Jurkat, Clone E6-1 (cell line): ENCODE data around the gene HLA-DPB1.

Experiments
- DNase-seq: peaks from one replicate; pipeline ENCODE4 v3.0.0-alpha.2; 2011; ENCODE audit warnings: low read depth, low spot score
- H3K4me3 ChIP-seq: 2 replicates; pipeline ENCODE4 v1.5.1; 2011; ENCODE audit warnings: mild to moderate bottlenecking, low read length, control low read depth, moderate library complexity

HLA-DPB1 gene

DNA sequence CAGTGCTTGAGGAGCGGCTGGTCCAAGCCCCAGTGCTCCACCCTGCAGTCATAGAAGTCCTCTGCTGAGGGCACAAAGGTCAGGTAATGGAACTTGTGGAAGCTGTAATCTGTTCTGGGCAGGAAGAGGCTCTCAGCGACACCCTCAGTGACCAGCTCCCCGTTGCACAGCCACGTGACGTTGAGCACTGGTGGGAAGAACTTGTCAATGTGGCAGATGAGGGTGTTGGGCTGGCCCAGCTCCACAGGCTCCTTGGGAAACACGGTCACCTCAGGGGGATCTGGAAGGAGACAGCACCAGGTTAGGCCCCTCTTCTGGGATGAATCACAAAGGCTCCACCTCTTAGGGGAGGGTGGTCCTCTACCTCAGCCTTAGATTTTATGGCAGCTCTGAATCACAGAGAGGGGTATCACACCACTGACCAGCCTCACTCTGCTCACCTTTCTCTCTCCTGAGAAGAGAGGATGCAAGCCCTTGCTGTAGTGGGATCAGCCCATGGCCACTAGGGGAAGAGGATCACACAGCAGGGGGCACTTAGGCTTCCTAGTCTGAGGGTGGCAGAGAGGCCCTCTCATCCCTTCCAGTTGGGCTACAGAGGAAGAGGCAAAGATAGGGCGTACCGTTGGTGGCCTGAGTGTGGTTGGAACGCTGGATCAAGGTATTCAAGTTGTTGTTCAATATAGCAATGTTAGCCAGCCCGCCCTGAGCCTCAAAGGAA lies 6.6 kb upstream of the HLA-DPB1 start:
- no peak for DNase-seq
- H3K4me3 ChIP-seq: no peak overlapping the region

DNA sequence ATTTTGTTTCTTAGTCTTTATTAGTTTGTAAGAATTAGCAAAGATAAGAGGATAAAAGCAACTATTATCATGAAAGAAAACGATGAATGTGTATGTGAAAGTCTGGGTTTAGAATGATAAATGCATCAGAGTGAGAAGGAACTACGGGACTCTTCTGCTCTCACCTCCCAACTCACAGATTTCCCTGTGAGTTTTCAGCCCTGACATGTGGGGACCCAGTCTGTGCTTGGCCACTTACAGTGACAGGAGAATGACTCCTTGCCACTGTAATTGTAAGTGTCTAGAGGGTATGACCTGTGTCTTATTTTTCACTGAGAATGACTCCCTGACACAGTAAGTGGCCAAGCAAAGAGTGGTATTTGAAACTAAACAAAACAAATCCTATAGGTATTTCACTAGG lies 4.9 kb upstream of the HLA-DPB1 start:
- no peak for DNase-seq
- H3K4me3 ChIP-seq: no peak overlapping the region

DNA sequence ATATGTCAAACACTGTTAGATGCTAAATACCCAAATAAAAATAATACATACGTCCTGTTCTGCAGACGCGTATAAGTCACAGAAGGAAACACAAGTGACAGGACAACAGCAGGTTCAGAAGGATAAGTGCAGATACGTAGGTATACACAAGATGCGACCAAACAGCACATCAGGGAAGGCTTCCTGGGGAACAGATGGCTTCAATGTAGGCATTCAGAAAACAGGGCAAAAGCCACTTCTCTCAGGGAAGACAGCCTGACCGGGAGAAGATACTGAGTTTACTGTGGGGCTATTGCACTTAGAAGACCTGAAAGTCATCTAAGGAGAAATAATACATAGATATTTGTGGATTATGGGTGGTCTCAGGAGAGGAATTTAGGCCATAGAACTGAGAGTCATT lies 4.2 kb upstream of the HLA-DPB1 start:
- H3K4me3 ChIP-seq: no peak overlapping the region
- DNase-seq: no peak

DNA sequence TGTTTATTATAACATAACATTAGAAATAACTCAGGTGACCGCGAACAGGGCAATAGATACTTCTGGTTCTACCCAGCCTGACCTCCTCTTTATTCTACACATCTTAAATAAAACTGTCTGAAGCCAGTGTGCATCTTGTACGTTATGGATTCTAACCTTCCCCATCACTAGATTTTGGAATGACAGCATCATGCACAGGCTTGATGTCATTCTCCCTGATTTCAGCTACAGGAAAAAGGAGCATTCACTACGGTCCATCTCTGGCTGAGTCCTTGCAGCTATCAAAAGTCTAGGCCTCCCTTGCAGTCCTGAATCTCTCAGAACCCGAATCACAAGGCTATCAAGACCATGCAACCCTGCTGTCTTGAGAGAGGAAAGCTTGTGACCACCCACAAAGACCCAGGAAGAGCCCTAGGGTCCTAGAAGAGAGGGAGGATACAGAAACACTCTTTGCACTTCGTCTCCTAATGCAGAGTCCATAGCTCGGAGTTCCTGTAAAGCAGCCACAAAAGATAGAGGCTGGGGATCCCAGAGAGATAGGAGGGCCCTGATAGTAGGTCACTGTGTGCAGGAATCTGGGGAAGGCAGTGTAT lies 3.2 kb upstream of the HLA-DPB1 start:
- no peak overlapping the region for H3K4me3 ChIP-seq
- DNase-seq: no peak

DNA sequence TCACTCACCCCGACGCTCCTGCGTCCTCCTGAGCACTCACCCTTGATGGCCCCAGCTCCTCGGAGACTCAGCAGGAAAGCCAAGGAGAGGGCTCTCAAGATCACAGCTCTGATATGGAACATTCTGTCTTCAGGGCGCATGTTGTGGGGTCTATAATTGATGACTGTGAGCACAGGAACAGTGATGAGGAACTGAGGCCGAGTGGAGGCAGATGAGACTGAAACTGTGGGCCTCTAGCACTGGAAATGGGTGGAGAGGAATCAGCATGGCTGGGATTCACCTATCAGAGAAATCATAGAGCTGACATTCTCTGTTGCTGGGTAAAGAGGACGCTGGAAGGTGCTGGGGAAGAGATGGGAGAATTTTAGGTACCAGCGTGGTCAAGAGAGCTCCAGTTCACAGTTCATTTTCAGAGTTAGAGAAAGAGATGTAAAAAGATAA lies 2.3 kb upstream of the HLA-DPB1 start, which contains the start of gene HLA-DPA1:
HLA-DPA1 (minus strand) TSS at position 219 of the 441 bp plus-strand sequence.
- no peak within 1 kb of the TSS for H3K4me3 ChIP-seq
- DNase-seq: no peak

DNA sequence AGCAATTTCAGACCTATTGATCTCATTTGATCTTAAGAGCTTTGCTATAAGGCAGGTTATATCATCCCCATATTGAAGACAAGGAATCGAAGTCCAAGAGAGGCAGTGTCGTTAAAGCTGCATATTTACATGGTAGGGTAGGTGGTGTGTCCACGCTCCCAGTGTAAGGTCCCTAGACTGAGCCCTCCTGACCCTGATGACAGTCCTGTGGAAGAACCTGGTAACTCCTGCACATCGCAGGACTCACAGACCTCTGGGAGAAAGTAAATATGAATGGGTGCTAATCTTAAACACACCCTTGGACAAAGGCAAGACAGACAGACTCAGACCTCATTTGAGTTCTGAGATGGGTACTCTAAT lies 602 bp upstream of the HLA-DPB1 start:
- DNase-seq: no peak
- no peak overlapping the region for H3K4me3 ChIP-seq

DNA sequence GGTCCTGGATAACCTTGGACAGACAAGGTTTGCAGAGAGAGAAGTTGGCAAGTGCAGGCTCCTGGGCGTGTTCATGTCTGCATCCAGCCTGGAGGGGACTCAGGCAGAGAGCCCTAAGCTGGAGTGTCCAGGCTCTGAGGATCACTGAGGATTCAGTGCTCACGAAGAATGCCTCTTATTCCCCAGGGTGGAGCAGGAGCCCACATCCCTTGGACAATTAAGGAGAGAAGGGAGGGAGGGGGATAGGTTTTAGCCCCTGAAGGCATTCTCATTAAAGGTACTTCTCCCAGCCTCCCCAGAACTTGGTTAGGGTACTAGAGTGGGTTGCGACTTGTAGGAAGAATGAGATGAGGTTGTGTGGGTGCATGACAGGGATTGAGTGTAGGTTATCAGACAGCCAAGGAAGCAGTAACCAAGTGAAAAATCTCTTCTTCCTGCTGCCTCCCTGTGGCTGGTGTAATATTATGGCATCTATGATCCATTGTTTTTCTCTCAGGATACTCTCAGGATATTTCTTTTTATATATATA lies 680 bp downstream of the HLA-DPB1 start:
- no peak for DNase-seq
- no peak overlapping the region for H3K4me3 ChIP-seq

DNA sequence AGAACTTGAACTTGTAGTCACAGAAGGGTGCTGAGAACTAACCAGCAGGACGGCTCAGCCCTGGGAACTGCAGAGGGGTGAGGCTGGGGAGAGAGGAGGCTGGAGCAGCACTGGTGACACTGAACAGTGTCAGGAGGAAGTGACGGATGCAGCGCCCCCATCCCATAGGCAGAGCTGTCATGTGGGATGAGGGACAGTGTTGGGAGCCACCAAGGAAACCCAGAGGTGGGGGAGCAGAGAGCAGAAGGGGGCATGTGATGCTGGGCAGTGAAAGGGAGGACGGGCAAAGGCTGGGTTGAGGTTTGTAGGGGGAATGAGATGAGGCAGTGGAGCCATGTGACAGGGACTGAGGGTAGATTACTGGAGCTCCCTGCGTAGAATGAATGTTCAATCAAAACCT lies 2.1 kb downstream of the HLA-DPB1 start:
- DNase-seq: no peak
- H3K4me3 ChIP-seq: no peak overlapping the region

DNA sequence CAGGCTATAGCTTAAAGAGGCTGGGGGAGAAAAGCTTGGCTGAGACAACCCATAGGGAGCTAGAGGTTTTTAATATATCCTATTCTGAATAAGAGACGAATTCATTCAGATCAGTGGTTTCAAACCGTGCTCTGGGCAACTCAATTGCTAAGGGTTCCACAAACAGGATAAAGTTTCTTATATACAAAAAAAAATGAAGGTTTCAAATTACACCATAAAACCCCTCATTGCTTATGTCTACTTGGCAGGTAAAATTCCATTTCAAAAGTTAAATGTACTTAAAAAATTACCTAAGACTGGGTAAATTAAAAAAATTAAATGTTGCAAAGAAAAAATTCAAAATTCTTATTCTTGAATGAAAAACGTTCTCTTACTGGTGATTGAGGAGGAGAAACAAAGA lies 2.7 kb downstream of the HLA-DPB1 start:
- no peak overlapping the region for H3K4me3 ChIP-seq
- DNase-seq: no peak

DNA sequence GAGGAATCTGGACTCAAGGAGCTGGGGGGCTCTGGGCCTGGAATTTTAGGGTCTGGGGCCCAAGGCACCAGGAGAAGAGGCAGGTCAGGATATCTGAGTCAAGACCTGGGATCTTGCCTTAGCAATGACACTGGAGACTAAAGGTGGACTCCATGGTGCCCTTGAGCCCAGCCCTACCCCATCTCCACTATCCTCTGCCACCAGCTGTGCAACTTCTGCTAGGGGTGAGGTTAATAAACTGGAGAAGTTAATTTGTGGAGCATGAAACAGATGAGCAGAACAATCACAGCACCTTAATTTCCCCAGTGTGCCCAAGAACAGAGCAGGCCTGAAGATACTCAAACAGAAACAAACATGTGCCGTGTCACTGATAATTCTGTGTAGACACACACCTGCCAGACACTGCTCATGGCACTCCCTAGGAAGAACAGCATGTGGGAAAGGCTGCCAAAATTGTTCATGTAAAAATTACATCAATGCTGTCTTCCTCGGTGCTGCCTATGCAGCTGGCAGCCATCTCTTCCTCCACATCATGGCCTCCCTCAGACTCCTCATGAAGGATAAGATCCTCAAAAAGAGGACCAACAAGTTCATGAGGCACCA lies 3.2 kb downstream of the HLA-DPB1 start:
- DNase-seq: no peak
- H3K4me3 ChIP-seq: no peak overlapping the region

DNA sequence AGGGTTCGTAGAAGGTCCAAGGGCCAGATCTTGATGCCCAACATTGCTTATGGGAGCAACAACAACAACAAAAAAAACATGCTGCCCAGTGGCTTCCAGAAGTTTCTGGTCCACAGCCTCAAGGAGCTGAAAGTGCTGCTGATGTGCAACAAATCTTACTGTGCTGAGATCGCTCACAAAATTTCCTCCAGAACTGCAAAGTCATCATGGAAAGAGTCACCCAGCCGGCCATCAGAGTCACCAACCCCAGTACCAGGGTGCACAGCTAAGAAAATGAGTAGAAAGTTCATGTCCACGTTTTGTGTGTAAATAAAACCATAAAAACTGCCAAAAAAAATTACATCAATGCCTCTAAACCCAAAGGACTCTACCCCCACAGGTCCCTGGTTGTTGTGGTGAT lies 3.8 kb downstream of the HLA-DPB1 start:
- DNase-seq: no peak
- H3K4me3 ChIP-seq: no peak overlapping the region

DNA sequence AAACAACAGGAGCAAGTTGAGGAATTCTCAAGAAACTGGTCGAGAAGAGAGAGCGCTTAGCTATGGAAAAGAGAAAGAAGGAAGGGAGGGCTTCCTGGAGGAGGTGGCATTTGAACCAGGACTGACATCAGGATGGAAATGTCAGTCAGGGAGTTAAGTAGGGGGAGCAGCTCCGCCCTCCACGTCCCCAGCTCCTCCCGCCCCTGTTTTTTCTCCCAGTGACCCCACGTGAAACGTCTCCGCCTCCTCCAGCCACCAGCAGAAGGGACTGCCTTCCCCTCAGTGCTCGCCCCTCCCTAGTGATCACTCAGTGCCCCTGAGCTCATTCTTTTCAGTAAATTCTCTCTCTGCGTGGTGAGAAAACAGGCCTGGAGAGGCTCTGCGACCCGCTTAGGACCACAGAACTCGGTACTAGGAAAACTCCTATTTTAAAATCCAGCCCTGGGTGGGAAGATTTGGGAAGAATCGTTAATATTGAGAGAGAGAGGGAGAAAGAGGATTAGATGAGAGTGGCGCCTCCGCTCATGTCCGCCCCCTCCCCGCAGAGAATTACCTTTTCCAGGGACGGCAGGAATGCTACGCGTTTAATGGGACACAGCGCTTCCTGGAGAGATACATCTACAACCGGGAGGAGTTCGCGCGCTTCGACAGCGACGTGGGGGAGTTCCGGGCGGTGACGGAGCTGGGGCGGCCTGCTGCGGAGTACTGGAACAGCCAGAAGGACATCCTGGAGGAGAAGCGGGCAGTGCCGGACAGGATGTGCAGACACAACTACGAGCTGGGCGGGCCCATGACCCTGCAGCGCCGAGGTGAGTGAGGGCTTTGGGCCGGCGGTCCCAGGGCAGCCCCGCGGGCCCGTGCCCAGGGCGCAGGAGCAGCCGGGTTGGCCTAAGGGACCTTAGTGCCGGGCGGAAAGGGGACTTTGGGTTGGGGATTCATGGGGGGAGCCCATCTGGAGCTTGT lies 4.6 kb downstream of the HLA-DPB1 start:
- DNase-seq: no peak
- no peak overlapping the region for H3K4me3 ChIP-seq

DNA sequence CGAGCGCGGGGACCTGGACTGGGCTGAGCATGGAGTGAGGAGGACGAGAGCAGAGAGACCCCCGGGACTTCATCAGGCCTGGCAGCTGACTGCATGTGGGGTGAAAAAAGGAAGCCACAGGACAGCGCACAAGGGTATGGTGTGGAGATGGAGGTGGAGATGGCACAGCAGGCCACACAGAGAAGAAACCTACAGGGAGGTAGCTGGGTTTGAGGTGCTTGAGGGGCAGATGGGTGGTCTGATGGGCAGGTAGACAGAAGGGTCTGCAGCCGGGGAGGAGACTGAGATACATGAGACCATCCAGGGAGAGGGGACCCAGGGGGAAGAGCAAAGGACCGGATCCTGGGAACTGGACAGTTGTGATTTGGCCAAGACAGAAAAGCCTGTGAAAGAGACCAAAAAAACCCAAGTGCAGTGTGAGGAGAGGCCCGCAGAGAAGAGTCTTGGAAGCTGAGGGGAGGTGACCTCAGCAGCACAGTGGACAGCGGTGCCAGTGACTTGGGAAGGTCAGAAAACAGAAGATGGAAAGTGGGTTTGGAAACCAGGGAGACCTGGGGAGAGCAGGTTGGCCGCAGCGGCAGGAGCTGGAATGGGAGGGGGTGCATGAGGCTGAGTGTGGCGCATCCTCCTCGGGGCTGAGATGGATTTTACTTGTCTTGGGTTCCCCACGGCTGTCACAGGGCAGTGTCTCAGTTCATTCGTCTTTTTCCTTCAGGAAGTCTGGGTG lies 5.5 kb downstream of the HLA-DPB1 start:
- no peak overlapping the region for H3K4me3 ChIP-seq

DNA sequence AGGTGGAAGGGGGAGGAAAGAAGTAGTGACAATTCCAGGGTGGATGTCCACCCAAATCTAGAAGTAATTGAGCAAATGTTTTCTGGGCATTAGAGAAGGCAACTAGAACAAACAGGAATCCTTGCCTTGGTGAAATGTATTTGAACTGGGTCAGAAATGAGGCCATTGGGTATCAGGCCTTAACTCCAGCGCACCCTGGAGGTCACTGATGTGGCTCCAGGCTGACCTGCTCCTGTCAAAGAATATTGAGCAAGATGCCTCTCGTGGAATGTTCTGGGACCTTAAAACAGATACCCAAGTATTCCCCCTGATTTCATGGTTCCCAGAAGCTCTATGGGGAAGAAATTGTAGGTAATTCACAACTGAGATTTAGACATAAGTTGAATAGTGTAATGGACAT lies 6.9 kb downstream of the HLA-DPB1 start:
- H3K4me3 ChIP-seq: no peak overlapping the region
- no peak for DNase-seq

More for the DNA sequence above, 5.5 kb downstream of the HLA-DPB1 start:
- DNase-seq: no peak

DNA sequence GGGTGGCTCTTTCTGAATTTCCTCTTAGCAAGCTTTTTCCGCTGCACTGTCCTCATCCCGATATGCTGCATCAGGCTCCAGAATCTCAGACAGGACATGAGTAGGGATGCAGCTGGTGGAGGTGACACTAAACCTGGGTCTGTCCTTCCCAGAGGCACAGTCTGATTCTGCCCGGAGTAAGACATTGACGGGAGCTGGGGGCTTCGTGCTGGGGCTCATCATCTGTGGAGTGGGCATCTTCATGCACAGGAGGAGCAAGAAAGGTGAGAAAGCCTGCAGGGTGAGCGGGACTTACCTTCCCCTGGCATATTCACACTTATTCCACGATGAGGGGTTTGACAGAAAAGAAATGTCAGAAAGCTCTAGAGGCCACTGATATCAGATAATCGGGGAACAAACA lies 9.8 kb downstream of the HLA-DPB1 start:
- no peak for DNase-seq
- no peak overlapping the region for H3K4me3 ChIP-seq

DNA sequence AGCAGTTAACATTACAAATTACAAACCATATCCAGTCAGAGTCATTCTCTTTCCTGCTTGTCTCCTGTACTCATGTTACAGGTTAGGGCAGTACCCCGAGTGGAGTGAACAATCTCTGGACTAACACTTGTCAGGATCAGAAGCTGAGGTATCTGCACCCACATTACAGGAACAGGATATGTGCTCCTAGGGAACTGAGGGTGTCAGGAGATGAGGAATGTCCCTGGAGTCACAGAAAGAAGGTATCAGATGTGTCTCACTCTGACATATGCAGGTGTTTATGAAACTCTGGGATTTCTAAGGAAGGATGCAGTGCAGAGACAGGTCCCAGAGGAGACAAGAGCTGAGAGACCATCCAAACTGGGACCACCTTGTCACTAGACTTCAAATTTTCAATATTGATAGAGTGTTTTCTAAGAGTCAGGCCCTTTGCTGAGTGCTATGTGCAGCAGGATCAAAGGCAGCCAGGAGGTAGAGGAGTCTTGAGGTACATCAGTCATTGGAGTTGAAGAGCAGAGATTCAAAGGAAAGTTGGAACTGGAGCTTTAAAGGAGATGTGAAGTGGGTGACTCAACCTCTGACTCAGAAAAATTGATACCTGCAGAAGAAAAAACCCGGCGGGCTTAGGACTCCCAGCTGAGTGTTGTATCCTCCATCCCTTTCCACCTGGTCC lies 12.6 kb downstream of the HLA-DPB1 start:
- no peak for DNase-seq

DNA sequence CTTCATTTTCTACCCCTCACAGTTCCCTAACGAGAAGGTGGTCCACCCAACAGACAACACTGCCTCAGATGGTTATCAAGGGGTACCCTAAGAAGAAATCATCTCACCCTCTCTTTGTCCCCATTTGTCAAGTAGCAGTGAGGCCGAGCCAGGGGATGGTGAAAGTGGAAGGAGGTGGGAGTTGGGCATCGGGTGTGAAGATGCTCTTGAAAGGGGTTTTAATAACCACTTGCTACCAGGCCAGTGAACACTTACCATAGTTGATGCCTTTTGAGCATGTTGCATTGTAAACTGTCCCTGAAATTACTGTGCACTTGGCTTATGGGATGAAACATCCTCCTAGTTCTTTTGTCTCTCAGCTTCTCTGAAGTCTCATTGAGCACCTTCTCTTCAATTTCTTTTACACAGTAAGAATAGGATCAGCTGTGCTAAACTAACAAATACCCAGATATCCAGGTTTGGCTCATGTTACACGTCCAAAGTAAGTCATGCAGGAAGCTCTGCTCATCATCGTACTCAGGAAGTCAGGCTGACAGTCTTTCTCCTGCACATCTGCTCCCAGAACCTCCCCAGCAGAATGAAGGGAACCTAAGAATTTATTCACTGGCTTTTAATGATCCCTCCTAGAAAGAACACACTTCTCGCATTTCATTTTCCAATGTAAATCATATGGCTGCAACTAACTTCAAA lies 13.3 kb downstream of the HLA-DPB1 start:
- no peak overlapping the region for H3K4me3 ChIP-seq
- DNase-seq: no peak

More for the DNA sequence above, 12.6 kb downstream of the HLA-DPB1 start:
- H3K4me3 ChIP-seq: no peak overlapping the region

DNA sequence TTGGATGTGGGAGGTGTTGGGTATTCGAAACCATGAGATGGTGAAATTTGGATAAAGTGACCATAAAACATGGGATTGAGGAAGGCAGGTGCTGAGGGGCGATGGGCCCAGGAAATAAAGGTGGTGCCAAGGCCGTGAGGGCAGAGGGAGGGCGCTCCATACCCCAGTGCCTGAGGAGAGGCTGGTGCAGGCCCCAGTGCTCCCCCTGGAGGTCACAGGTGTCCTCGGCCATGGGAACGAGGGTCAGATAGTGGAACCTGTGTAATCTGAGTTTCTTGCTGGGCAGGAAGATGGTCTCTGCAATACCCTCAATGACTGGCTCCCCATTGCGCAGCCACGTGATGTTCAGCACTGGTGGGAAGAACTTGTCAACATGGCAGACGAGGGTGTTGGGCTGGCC lies 16.2 kb downstream of the HLA-DPB1 start:
- no peak overlapping the region for H3K4me3 ChIP-seq
- DNase-seq: peak; percentile 31
